Ascending aorta (tissue), 2 donors: ENCODE data around the gene KRT39. TPM values are rescaled to one million over a fixed set of nuclear protein-coding genes. Genes with fewer than 3 reads are reported as not detected.

Source experiments
- DNase-seq, 2 donors: peaks; one replicate each; pipeline ENCODE4 v3.0.0-alpha.2; 2019; ENCODE audit warnings: low spot score in 2 of 2
- H3K27ac ChIP-seq, 2 donors: fragments of 200-600 bp; sonication (generic); one replicate each; pipeline ENCODE4 v1.5.1; 2016 to 2017; ENCODE audit warnings: mild to moderate bottlenecking in 1 of 2
- H3K27me3 ChIP-seq: fragments of 200-600 bp; sonication (generic); one replicate; pipeline ENCODE4 v1.5.1; 2017
- H3K36me3 ChIP-seq, 2 donors: fragments of 200-600 bp; sonication (generic); one replicate each; pipeline ENCODE4 v1.5.1; 2016
- H3K4me1 ChIP-seq, 2 donors: fragments of 200-600 bp; sonication (generic); one replicate each; pipeline ENCODE4 v1.5.1; 2016 to 2017; ENCODE audit warnings: mild to moderate bottlenecking in 1 of 2
- H3K4me3 ChIP-seq, 2 donors: fragments of 200-600 bp; sonication (generic); one replicate each; pipeline ENCODE4 v1.5.1; 2016 to 2017; ENCODE audit warnings: mild to moderate bottlenecking in 1 of 2
- H3K9me3 ChIP-seq, 2 donors: fragments of 200-600 bp; sonication (generic); one replicate each; pipeline ENCODE4 v1.5.1; 2016
- CTCF ChIP-seq, 3 experiments: fragments of 200-600 bp in 2 of 3; fragments of 450-650 bp in 1 of 3; sonication (generic) in 2 of 3; IDR thresholded peaks; one replicate each; pipeline ENCODE4 v1.5.1; 2016 to 2019; ENCODE audit warnings: antibody characterized with exemption in 3 of 3, mild to moderate bottlenecking in 1 of 3, moderate library complexity in 1 of 3
- intact Hi-C: fragments of 100-400 bp; cut with DNase I; formaldehyde crosslinking; loops from one replicate; pipeline ENCODE4 v1.15.1; 2023
- total RNA-seq: library from RNA; depleted of rRNA; stranded (reverse); fragments of >200 nt; gene quantifications from one replicate; pipeline ENCODE4 v1.1.0, GENCODE V29; 2016

The KRT39 gene
- total RNA-seq, 1 donor from 2014 or later: not detected

GRCh38 chr17:40980596-40980995 is 13.8 kb upstream of the KRT39 start:
- H3K9me3 ChIP-seq: no peaks in the 10 kb centered on the region
- H3K4me3 ChIP-seq: no peak overlapping the region
- H3K4me1 ChIP-seq: no peaks in the 10 kb centered on the region
- H3K27me3 ChIP-seq: no peaks in the 10 kb centered on the region
- no peak overlapping the region for H3K27ac ChIP-seq
- TF ChIP-seq CTCF (IDR thresholded peaks at IDR 0.05): no peak
- no peaks in the 10 kb centered on the region for H3K36me3 ChIP-seq
- no peak for DNase-seq
- intact Hi-C loops: no loop called here

- DNase-seq: no peak
- Histone ChIP-seq H3K4me1 (no peaks in the 10 kb centered on the region), H3K27ac (no peak overlapping the region), H3K27me3 (no peaks in the 10 kb centered on the region), H3K36me3 (no peaks in the 10 kb centered on the region), H3K9me3 (no peaks in the 10 kb centered on the region), H3K4me3 (no peak overlapping the region)
- intact Hi-C loops: no loop called here
- TF ChIP-seq CTCF (IDR thresholded peaks at IDR 0.05): no peak
Measured at GRCh38 chr17:40980117-40980516, 13.4 kb upstream of the KRT39 start.

GRCh38 chr17:40978575-40979151 is 11.9 kb upstream of the KRT39 start:
- no peaks in the 10 kb centered on the region for H3K27me3 ChIP-seq
- TF ChIP-seq CTCF (IDR thresholded peaks at IDR 0.05): no peak
- H3K4me3 ChIP-seq: no peak overlapping the region
- H3K9me3 ChIP-seq: no peaks in the 10 kb centered on the region
- H3K4me1 ChIP-seq: no peaks in the 10 kb centered on the region
- H3K36me3 ChIP-seq: no peaks in the 10 kb centered on the region
- intact Hi-C loops: no loop called here
- no peak overlapping the region for H3K27ac ChIP-seq
- DNase-seq: no peak

GRCh38 chr17:40975516-40975915 is 8.8 kb upstream of the KRT39 start:
- Histone ChIP-seq H3K27ac (no peak overlapping the region), H3K36me3 (no peaks in the 10 kb centered on the region), H3K9me3 (no peaks in the 10 kb centered on the region), H3K4me3 (no peak overlapping the region), H3K4me1 (no peaks in the 10 kb centered on the region), H3K27me3 (no peaks in the 10 kb centered on the region)
- intact Hi-C loops: no loop called here
- no peak for TF ChIP-seq CTCF (IDR thresholded peaks at IDR 0.05)
- DNase-seq: no peak

- intact Hi-C loops: no loop called here
- no peaks in the 10 kb centered on the region for H3K9me3 ChIP-seq
Measured at GRCh38 chr17:40974366-40974765, 7.6 kb upstream of the KRT39 start.

More at GRCh38 chr17:40974366-40974765, 7.6 kb upstream of the KRT39 start:
- no peak for DNase-seq
- no peaks in the 10 kb centered on the region for H3K27me3 ChIP-seq
- H3K36me3 ChIP-seq: no peaks in the 10 kb centered on the region
- no peaks in the 10 kb centered on the region for H3K4me1 ChIP-seq
- no peak overlapping the region for H3K4me3 ChIP-seq
- no peak overlapping the region for H3K27ac ChIP-seq
- no peak for TF ChIP-seq CTCF (IDR thresholded peaks at IDR 0.05)
